ENCODE measurements around the gene NOC3L.

The NOC3L gene

GRCh38 chr10:94299417-94299816, 63.3 kb downstream of the NOC3L start:
- peak; percentile 63 for DNase-seq

GRCh38 chr10:94294168-94294567, 68.6 kb downstream of the NOC3L start:
- DNase-seq, result no peak

- DNase-seq, result no peak
Observed at GRCh38 chr10:94293354-94293753, 69.4 kb downstream of the NOC3L start.

- DNase-seq, result peak; percentile 7
Observed at GRCh38 chr10:94292434-94293090, 70.2 kb downstream of the NOC3L start.

GRCh38 chr10:94288361-94289101, 74.2 kb downstream of the NOC3L start:
- no peak for DNase-seq

GRCh38 chr10:94287336-94287735, 75.4 kb downstream of the NOC3L start:
- DNase-seq, result no peak

- DNase-seq, result no peak
Observed at GRCh38 chr10:94286901-94287300, 75.8 kb downstream of the NOC3L start.

- no peak for DNase-seq
Observed at GRCh38 chr10:94285271-94285670, 77.5 kb downstream of the NOC3L start.
